Measurements from ENCODE around the gene VTI1A.

DNA sequence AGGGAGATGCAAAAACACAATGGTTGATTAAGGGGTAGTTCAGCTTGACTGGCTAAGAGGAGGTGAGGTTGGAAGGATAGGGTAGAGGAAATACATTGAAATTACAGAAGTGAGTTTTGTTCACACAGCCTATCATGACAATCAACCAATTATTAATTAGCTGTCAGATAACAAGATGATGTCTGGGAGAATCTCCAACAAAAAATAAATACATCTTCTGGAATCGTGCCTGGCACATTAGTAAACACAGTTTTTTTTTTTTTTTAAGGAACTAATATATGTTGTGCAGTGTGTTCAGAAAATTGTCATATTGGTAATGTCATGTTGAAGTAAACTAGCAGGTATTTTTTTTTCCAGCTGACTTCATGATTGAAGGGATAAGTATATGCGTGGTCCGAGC is 171.8 kb downstream of the VTI1A start:
- TF ChIP-seq, protein P1, sequence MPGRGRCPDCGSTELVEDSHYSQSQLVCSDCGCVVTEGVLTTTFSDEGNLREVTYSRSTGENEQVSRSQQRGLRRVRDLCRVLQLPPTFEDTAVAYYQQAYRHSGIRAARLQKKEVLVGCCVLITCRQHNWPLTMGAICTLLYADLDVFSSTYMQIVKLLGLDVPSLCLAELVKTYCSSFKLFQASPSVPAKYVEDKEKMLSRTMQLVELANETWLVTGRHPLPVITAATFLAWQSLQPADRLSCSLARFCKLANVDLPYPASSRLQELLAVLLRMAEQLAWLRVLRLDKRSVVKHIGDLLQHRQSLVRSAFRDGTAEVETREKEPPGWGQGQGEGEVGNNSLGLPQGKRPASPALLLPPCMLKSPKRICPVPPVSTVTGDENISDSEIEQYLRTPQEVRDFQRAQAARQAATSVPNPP (IDR thresholded peaks at IDR 0.05; ENCODE audit: borderline replicate concordance, insufficient read depth, insufficient read length): no peak
- TF ChIP-seq ZNF830 (CRISPR knock-in tag; IDR thresholded peaks at IDR 0.05): no peak
- TF ChIP-seq POLR2AphosphoS2 (IDR thresholded peaks at IDR 0.05; ENCODE audit: low read length): no peak
- TF ChIP-seq SMAD2 (IDR thresholded peaks at IDR 0.05; ENCODE audit: low read depth, low read length): no peak
- no peak for TF ChIP-seq BCL6 (CRISPR knock-in tag; IDR thresholded peaks at IDR 0.05)

Data from K562 (cell line).